ENCODE results near the gene HKDC1.
"Not testable (repeated sequence)": the region's sequence is repeated elsewhere in the genome, so short reads cannot be mapped to it uniquely, and the experiment has no call there.

Gene HKDC1

DNA sequence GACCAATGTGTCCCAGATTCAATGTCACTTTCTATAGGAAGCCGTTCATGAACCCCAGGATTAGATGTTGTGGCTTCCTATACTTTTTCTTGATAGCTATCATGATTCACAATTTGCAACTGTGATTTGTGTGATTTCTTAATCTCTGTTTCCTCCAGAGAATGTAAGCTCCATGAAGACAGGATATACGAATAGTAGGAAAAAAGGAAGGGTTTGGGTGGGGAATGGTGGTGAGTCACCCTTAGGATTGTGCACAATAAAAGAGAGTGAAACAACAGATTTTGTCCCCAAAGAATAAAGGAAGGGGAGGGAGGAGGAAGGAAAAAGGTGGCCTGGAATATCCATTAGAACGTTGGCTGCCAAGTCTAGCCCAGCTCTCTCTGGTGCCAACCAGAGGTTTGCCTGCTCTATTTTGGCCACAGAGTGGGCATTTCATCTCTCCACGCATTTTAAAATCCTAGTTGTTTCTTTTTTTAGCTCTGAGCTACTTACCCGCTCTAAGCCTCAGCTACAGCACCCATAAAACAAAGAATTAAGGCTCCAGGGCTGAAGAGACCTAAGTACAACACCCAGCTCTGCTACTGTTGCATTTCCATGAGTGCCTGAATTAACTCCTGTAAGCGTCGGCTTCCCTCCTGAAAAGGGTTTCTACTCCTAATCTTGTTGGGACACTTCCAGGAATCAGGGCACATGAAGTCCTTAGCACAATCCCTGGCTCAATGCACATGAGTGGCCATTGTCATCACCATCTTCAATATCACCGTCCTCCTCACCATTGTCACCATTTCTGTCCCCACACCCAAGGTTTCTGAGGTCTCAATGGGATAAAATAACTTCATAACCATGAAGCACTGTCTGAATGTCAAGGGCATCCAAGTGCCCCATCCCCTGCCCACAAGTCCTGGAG is 61.6 kb downstream of the HKDC1 start:
- no peak for DNase-seq

- not testable (repeated sequence) for DNase-seq
Observed at GRCh38 chr10:69284402-69284801, 64.3 kb downstream of the HKDC1 start.

GRCh38 chr10:69285699-69286098 is 65.6 kb downstream of the HKDC1 start:
- DNase-seq = no peak

DNA sequence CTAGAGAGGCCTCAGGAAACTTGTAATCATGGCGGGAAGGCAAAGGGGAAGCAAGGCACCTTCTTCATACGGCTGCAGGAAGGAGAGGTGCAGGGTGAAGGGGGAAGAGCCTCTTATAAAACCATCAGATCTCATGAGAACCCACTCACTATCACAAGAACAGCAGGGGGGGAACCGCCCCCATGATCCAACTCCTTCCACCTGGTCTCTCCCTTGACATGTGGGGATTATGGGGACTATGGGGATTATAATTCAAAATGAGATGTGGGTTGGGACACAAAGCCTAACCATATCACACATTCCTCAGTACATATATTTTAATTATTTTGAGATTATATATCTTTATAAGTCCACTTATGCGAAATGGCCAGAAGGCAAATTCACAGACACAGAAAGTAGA is 67.0 kb downstream of the HKDC1 start:
- no peak for DNase-seq

DNA sequence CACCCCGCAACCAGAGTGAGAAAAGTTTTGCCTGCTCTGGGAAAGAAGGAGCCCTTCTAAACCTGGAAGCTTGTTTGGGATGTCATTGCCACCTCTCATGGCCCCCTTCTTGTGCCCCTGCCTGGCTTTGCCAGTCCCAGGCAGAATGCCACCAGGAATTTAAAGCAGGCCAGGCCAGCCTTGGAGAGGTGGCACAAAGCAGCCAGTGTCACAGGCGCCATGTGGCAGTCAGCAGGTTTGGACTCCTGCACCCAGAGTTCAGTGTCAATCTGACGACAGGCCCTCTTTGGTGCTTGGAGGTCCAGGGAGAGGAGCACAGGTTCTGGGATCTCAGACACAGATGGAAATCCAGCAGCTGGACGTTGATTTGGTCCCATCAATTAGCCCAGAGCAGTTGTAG is 70.9 kb downstream of the HKDC1 start:
- no peak for DNase-seq

DNA sequence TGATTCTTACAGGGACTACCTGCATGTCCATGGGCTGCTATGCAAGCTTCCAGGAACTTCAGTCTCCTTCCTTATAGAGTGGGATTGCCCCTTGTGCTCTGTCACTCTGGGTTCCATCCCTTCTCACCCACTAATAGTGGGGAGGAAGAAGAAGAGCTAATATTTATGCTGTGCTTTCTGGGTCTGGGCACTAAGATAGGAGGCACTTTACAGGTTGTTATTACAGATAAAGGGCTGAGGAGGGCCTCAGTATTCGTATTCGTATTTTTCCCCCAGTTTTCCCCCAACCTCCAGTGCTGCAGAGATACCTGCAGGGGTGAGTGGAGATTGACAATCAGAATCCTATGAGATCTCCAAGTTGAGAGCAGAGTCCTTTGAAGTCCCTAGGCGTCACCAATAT is 72.3 kb downstream of the HKDC1 start:
- DNase-seq = peak; percentile 48

- DNase-seq = no peak
Observed at GRCh38 chr10:69295027-69295636, 75.0 kb downstream of the HKDC1 start.

GRCh38 chr10:69303632-69304051 is 83.5 kb downstream of the HKDC1 start:
- no peak for DNase-seq

GRCh38 chr10:69306421-69306820 is 86.3 kb downstream of the HKDC1 start:
- no peak for DNase-seq

- no peak for DNase-seq
Observed at GRCh38 chr10:69307434-69307833, 87.3 kb downstream of the HKDC1 start.

- not testable (repeated sequence) for DNase-seq
Observed at GRCh38 chr10:69308304-69308703, 88.2 kb downstream of the HKDC1 start.

DNA sequence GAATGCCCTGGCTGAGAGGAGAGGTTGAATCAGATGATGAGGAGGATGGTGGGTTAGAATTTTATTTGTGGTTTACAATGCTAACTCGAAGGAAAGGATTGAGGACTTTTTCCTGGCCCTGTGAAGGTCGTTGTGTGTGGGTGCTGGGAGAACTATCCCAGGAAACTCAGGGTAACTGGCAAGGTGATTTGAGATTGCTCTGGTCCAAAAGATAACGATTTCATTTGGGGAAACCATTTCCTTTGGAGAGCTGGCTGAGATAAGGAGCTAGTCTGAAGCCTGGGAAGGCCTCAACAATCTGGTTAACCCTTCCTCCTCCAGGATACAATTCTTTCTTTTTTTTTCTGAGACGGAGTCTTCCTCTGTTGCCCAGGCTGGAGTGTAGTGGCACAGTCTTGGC is 91.2 kb downstream of the HKDC1 start:
- no peak for DNase-seq

DNA sequence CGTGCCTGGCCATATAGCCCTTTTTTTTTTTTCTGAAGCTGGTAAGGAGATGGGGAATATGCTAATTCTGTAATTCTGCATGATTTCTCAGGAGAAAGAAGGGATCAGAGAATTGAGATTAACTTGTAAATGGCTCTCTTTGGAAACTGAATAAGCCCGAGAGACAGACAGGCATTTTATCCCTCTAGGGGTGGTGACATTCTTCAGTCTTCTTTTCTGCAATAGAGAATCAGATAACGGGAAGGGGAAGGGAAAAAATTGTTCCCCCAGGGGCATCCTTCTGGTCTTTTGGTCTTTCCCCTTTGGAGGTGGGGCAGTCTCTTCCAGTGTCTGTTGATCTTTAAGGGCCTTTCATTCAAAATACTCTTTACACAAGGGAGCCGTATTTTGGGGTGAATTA is 92.4 kb downstream of the HKDC1 start:
- DNase-seq = no peak

GRCh38 chr10:69315100-69315542 is 95.0 kb downstream of the HKDC1 start:
- peak; percentile 65 for DNase-seq

DNA sequence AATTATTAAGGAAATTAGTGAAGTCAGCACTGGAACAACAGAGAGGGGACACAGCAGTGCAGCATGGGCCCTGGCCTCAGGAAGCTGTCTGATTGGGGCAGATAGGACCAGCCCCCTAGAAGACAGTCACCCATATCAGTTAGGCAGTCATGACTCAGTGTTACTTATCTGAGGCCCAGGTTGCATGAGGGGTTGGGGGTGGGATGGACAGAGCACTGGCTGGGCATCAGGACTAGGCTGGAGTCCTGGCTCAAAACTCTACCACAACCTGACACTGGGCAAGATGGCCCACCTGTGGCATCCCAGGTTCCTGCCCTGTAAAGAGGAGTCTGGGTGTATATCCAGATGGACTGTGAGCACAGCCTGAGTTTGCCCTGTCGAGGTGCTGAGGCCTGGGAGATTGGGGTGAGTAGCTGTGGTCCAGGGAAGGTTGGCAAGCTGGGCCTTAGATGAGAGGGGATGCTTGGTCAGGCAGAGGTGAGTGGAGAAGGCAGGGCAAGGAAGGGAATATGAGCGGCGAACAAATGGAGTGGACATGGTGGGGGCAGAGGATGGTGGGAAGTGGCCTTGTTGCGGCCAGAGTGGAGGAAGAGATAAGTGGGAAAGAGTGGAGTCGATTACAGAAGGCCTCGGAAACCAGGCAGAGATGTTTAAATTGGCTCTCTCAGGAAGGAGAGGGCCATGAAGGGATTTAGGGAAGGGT is 95.6 kb downstream of the HKDC1 start:
- peak; percentile 92 for DNase-seq

DNA sequence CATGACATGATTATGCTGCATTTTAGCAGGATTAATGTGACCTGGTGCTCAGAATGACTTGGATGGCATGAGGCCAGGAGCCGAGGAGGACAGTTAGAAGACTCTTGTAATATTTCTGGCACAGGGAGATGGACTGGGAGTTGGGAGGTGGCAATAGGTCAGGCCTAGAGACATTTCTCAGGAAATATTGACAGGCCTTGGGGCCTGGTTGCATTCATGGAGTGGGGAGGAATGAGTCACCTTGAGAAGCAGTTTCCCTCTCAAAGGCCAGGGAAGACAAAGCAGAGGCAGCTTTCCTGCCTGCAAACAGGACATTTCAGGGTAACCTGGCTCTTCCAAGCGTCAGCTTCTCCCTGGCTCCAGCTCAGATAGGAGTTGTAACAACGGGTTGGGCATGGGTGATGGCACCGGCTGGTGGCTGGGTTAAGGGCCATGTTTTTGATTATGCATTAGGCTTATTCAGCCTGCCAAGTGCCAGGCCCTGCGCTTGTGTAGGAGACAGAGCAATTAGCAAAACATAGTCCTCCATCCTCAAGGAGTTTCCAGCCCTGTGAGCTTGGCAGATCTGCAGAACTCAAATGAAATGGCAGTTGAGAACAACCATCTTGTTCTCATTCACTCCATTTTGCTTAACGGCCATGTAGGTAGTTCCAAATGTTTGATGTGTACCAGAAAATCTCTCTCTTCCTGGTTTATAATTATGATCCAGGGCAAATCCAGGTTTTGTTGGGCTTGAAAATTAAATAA is 96.4 kb downstream of the HKDC1 start:
- DNase-seq = peak; percentile 27
